Measurements from ENCODE around the gene CDH7.

CDH7 gene

GRCh38 chr18:65876310-65876709, 125.5 kb downstream of the CDH7 start:
- TF ChIP-seq CTCF (IDR thresholded peaks at IDR 0.05; ENCODE audit: low read depth, low read length, missing control alignments) = no peak
- H3K4me3 ChIP-seq (replicated peaks; ENCODE audit: low read depth, low read length) = no peak overlapping the region
- no peak for DNase-seq (ENCODE audit: extremely low read depth, low read depth)

GRCh38 chr18:65897292-65897691, 146.5 kb downstream of the CDH7 start:
- no peak for DNase-seq (ENCODE audit: extremely low read depth, low read depth)
- no peak overlapping the region for H3K4me3 ChIP-seq (replicated peaks; ENCODE audit: low read depth, low read length)
- no peak for TF ChIP-seq CTCF (IDR thresholded peaks at IDR 0.05; ENCODE audit: low read depth, low read length, missing control alignments)

- no peak for TF ChIP-seq CTCF (IDR thresholded peaks at IDR 0.05; ENCODE audit: low read depth, low read length, missing control alignments)
- no peak for DNase-seq (ENCODE audit: extremely low read depth, low read depth)
- no peak overlapping the region for H3K4me3 ChIP-seq (replicated peaks; ENCODE audit: low read depth, low read length)
Observed at GRCh38 chr18:65901522-65901921, 150.7 kb downstream of the CDH7 start.

GRCh38 chr18:65906621-65907034, 155.8 kb downstream of the CDH7 start:
- DNase-seq (ENCODE audit: extremely low read depth, low read depth) = no peak
- H3K4me3 ChIP-seq (replicated peaks; ENCODE audit: low read depth, low read length) = no peak overlapping the region
- TF ChIP-seq CTCF (IDR thresholded peaks at IDR 0.05; ENCODE audit: low read depth, low read length, missing control alignments) = no peak

- no peak for TF ChIP-seq CTCF (IDR thresholded peaks at IDR 0.05; ENCODE audit: low read depth, low read length, missing control alignments)
- H3K4me3 ChIP-seq (replicated peaks; ENCODE audit: low read depth, low read length) = no peak overlapping the region
- DNase-seq (ENCODE audit: extremely low read depth, low read depth) = no peak
Observed at GRCh38 chr18:65907281-65907680, 156.5 kb downstream of the CDH7 start.

- DNase-seq (ENCODE audit: extremely low read depth, low read depth) = no peak
- H3K4me3 ChIP-seq (replicated peaks; ENCODE audit: low read depth, low read length) = no peak overlapping the region
- TF ChIP-seq CTCF (IDR thresholded peaks at IDR 0.05; ENCODE audit: low read depth, low read length, missing control alignments) = no peak
Observed at GRCh38 chr18:65919018-65919417, 168.2 kb downstream of the CDH7 start.

- TF ChIP-seq CTCF (IDR thresholded peaks at IDR 0.05; ENCODE audit: low read depth, low read length, missing control alignments) = no peak
- no peak for DNase-seq (ENCODE audit: extremely low read depth, low read depth)
- no peak overlapping the region for H3K4me3 ChIP-seq (replicated peaks; ENCODE audit: low read depth, low read length)
Observed at GRCh38 chr18:65919663-65920062, 168.9 kb downstream of the CDH7 start.

Measured in HFF-Myc (cell line).